ENCODE results near the gene P2RY13. TPM values are rescaled to one million over a fixed set of nuclear protein-coding genes. Genes with fewer than 3 reads are reported as not detected.
A peak's percentile ranks its signal among the peaks of the same experiment; 100 is the strongest.

The P2RY13 gene
- total and polyA plus RNA-seq, 2 of the 4 experiments (the other 2 are of a cell fraction): not detected

DNA sequence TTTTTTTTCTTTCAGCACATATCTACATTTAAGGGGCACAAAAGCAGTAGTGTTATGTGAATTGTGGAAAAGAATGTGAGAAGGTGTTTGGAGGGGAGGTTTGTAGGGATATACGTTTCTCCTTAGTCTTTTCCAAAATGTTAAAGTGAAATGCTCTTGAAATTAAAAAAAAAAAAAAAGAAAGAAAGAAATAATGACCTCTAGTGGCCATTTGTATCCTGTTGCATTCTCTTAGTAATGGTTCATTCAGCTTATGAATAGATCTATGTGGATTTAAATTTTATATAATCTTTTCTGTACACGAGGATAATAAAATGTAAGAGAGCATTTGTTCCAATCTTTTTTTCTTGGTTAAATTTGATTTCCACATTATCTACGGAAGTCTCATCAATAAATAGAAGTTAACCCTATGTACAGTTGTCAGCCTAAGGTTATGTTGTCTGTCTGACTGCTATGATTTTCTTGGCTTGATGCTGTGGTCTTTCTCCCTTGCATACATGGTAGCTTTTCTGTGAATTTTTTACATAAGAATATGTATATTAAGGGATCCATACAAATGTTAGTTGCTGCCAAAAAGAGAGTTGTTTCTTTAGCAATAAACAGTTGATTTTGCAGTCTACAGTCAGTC lies 1.7 kb downstream of the P2RY13 start:
- Histone ChIP-seq H4K5ac (ENCODE audit: low read depth, low read length) (no peak overlapping the region), H2AK5ac (ENCODE audit: low read depth, low read length) (no peak overlapping the region), H2AFZ (replicated peaks; ENCODE audit: low read length, poor library complexity) (no peak overlapping the region), H3K18ac (ENCODE audit: low read depth, low read length) (peak overlapping the region; percentile 35; the same call in 1 of the 2 replicates), H4K20me1 (ENCODE audit: insufficient read depth, low read length) (no peaks in the 10 kb centered on the region), H4K8ac (ENCODE audit: low read depth in 2 of 2, low read length in 2 of 2) (no peak overlapping the region), H2BK120ac (ENCODE audit: low read depth, low read length) (no peak overlapping the region), H3K9me1 (ENCODE audit: insufficient read depth, low read length) (no peaks in the 10 kb centered on the region), H3K9ac (ENCODE audit: low read depth, low read length) (peak overlapping the region; percentile 32; the same call in 1 of the 2 replicates), H3K14ac (replicated peaks; ENCODE audit: low read depth, low read length) (no peak overlapping the region), H3K9me3 (ENCODE audit: control insufficient read depth, insufficient read depth, low read length) (no peaks in the 10 kb centered on the region), H3K4me2 (ENCODE audit: low read depth, low read length) (no peak overlapping the region), H2BK15ac (ENCODE audit: low read depth, low read length) (no peak overlapping the region), H2BK5ac (ENCODE audit: low read depth, low read length, poor library complexity, severe bottlenecking) (no peak overlapping the region), H3K56ac (ENCODE audit: extremely low read depth, insufficient read depth, low read length) (no peak overlapping the region), H3K4me3 (ENCODE audit: insufficient read depth, low read depth, low read length) (no peak overlapping the region), H4K91ac (ENCODE audit: insufficient read depth, low read depth, low read length) (no peak overlapping the region), H3K4me1 (ENCODE audit: control insufficient read depth, insufficient read depth, low read length) (peaks cover 2% of the 10 kb centered on the region; the same call in 1 of the 2 replicates), H3K27me3 (ENCODE audit: control insufficient read depth, insufficient read depth, low read length) (no peaks in the 10 kb centered on the region), H2AK9ac (replicated peaks; ENCODE audit: low read depth, low read length, poor library complexity) (no peak overlapping the region), H3K36me3 (ENCODE audit: control insufficient read depth, insufficient read depth, low read length) (no peaks in the 10 kb centered on the region), H3K79me1 (ENCODE audit: low read depth in 1 of 2, low read length in 2 of 2) (no peaks in the 10 kb centered on the region), H3K27ac (ENCODE audit: insufficient read depth, low read length) (no peak overlapping the region), H3K23ac (ENCODE audit: low read depth, low read length) (no peak overlapping the region), H2BK20ac (ENCODE audit: low read depth, low read length) (no peak overlapping the region), H3K4ac (ENCODE audit: low read depth, low read length) (no peak overlapping the region)
- ChIA-PET POLR2A (ENCODE audit: unreplicated experiment) (no interaction called here), CTCF (interaction anchor here (0.7 to 1.5 kb wide), 5 partner anchors 9 to 47 kb away, joined by 3 to 8 read pairs (median 4); partner anchors contain the start of gene GPR87)
- dilution Hi-C loops (cut with HindIII; ENCODE audit: low sequenced_read_pairs, unreplicated experiment): no loop called here
- TF ChIP-seq RAD21 (IDR thresholded peaks at IDR 0.05; ENCODE audit: low read length): peak; percentile 46
- TF ChIP-seq SMC3 (IDR thresholded peaks at IDR 0.05; ENCODE audit: low read depth, low read length): peak; percentile 54
- no peak for TF ChIP-seq MXI1 (IDR thresholded peaks at IDR 0.05; ENCODE audit: borderline replicate concordance, low read depth, low read length)
- TF ChIP-seq FOS (IDR thresholded peaks at IDR 0.05; ENCODE audit: low read depth, low read length): no peak
- TF ChIP-seq, protein P1, sequence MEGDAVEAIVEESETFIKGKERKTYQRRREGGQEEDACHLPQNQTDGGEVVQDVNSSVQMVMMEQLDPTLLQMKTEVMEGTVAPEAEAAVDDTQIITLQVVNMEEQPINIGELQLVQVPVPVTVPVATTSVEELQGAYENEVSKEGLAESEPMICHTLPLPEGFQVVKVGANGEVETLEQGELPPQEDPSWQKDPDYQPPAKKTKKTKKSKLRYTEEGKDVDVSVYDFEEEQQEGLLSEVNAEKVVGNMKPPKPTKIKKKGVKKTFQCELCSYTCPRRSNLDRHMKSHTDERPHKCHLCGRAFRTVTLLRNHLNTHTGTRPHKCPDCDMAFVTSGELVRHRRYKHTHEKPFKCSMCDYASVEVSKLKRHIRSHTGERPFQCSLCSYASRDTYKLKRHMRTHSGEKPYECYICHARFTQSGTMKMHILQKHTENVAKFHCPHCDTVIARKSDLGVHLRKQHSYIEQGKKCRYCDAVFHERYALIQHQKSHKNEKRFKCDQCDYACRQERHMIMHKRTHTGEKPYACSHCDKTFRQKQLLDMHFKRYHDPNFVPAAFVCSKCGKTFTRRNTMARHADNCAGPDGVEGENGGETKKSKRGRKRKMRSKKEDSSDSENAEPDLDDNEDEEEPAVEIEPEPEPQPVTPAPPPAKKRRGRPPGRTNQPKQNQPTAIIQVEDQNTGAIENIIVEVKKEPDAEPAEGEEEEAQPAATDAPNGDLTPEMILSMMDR (conservative IDR thresholded peaks at IDR 0.05; ENCODE audit: low read depth, low read length): peak; percentile 66
- BruUV-seq (replicated peaks): no TSS peak
- intact Hi-C loops (cut with micrococcal nuclease): loop anchor here (1.0 kb wide), 1 partner anchor 37 kb away; no protein-coding TSS in a partner anchor
- WGBS, 2 experiments (ENCODE audit: extremely low coverage in 2 of 2, insufficient read length in 1 of 2): no CpG with 5 or more reads among the region's 3 CpGs
- in situ Hi-C loops (cut with MboI; ENCODE audit: low sequenced_read_pairs): no loop called here
- ATAC-seq (ENCODE audit: low read depth) (peak; percentile 64), DNase-seq (peak; percentile 34)

Measured in IMR-90 (cell line).